Trophoblast cell (in vitro differentiated cells and primary cell): Measurements from ENCODE around the gene MED12L.

Source experiments
- DNase-seq, 2 donors: peaks; one replicate each; pipeline ENCODE4 v3.0.0-alpha.2; 2016
- H2AFZ ChIP-seq: 2 replicates; pipeline ENCODE4 v1.6.1; 2013; ENCODE audit warnings: low read length, moderate library complexity, mild to moderate bottlenecking; ENCODE audit not compliant: insufficient read depth, poor library complexity
- H2AK5ac ChIP-seq: 2 replicates; pipeline ENCODE4 v1.6.1; 2013; ENCODE audit warnings: mild to moderate bottlenecking, low read length
- H2BK120ac ChIP-seq: 2 replicates; pipeline ENCODE4 v1.6.1; 2013; ENCODE audit warnings: low read length, mild to moderate bottlenecking, moderate library complexity; ENCODE audit not compliant: insufficient read depth, poor library complexity
- H2BK12ac ChIP-seq: 2 replicates; pipeline ENCODE4 v1.6.1; 2013; ENCODE audit warnings: mild to moderate bottlenecking, low read length, moderate library complexity
- H2BK5ac ChIP-seq: 2 replicates; pipeline ENCODE4 v1.6.1; 2013; ENCODE audit warnings: low read length, low read depth, moderate library complexity, mild to moderate bottlenecking; ENCODE audit not compliant: poor library complexity
- H3K14ac ChIP-seq: 2 replicates; pipeline ENCODE4 v1.6.1; 2013; ENCODE audit warnings: mild to moderate bottlenecking, low read length
- H3K18ac ChIP-seq: 2 replicates; pipeline ENCODE4 v1.6.1; 2013; ENCODE audit warnings: mild to moderate bottlenecking, low read length
- H3K23ac ChIP-seq: 2 replicates; pipeline ENCODE4 v1.6.1; 2013; ENCODE audit warnings: low read length
- H3K27ac ChIP-seq: 2 replicates; pipeline ENCODE4 v1.5.1; 2013; ENCODE audit warnings: low read depth, mild to moderate bottlenecking, inconsistent platforms, low read length, moderate library complexity
- H3K27me3 ChIP-seq: 2 replicates; pipeline ENCODE4 v1.6.1; 2013; ENCODE audit warnings: inconsistent platforms, mild to moderate bottlenecking, low read length, moderate library complexity; ENCODE audit not compliant: insufficient read depth
- H3K36me3 ChIP-seq, 2 experiments: 1 replicate in 1 of 2; 2 replicates in 1 of 2; pipeline ENCODE4 v1.6.1; 2013; ENCODE audit warnings: low read length in 2 of 2, mild to moderate bottlenecking in 2 of 2, moderate library complexity in 1 of 2; ENCODE audit not compliant: insufficient read depth in 2 of 2, control insufficient read depth in 1 of 2
- H3K4ac ChIP-seq: 2 replicates; pipeline ENCODE4 v1.6.1; 2013; ENCODE audit warnings: low read depth, mild to moderate bottlenecking, low read length, moderate library complexity
- H3K4me1 ChIP-seq, 2 experiments: 1 replicate in 1 of 2; 2 replicates in 1 of 2; pipeline ENCODE4 v1.6.1; 2013; ENCODE audit warnings: low read length in 2 of 2, mild to moderate bottlenecking in 2 of 2, moderate library complexity in 1 of 2; ENCODE audit not compliant: insufficient read depth in 2 of 2, control insufficient read depth in 1 of 2
- H3K4me2 ChIP-seq: 2 replicates; pipeline ENCODE4 v1.6.1; 2013; ENCODE audit warnings: inconsistent platforms, mild to moderate bottlenecking, low read length, moderate library complexity
- H3K4me3 ChIP-seq: 2 replicates; pipeline ENCODE4 v1.5.1; 2013; ENCODE audit warnings: mild to moderate bottlenecking, low read depth, low read length, inconsistent platforms
- H3K79me1 ChIP-seq: one replicate; pipeline ENCODE4 v1.6.1; 2013; ENCODE audit warnings: low read length
- H3K79me2 ChIP-seq: 2 replicates; pipeline ENCODE4 v1.6.1; 2013; ENCODE audit warnings: low read length, mild to moderate bottlenecking; ENCODE audit not compliant: control insufficient read depth, insufficient read depth, poor library complexity
- H3K9ac ChIP-seq: 2 replicates; pipeline ENCODE4 v1.6.1; 2013; ENCODE audit warnings: mild to moderate bottlenecking, low read length
- H3K9me3 ChIP-seq: 2 replicates; pipeline ENCODE4 v1.6.1; 2013; ENCODE audit warnings: low read depth, mild to moderate bottlenecking, control low read depth, inconsistent platforms, low read length; ENCODE audit not compliant: insufficient read depth
- H4K12ac ChIP-seq: 2 replicates; pipeline ENCODE4 v1.6.1; 2013; ENCODE audit warnings: low read depth, mild to moderate bottlenecking, low read length, moderate library complexity
- H4K8ac ChIP-seq: 2 replicates; pipeline ENCODE4 v1.6.1; 2013; ENCODE audit warnings: low read depth, mild to moderate bottlenecking, low read length, moderate library complexity
- H4K91ac ChIP-seq: one replicate; pipeline ENCODE4 v1.6.1; 2013; ENCODE audit warnings: low read depth, mild to moderate bottlenecking, low read length, moderate library complexity
- WGBS: extraction: QIAGEN DNeasy Blood & Tissue Kit; methylation state at CpG from one replicate; pipeline ENCODE4 v1.1.7; 2013; ENCODE audit warnings: missing lambda C conversion rate; ENCODE audit not compliant: insufficient read length, insufficient coverage; ENCODE audit errors: extremely low coverage; 5-methylcytosine and 5-hydroxymethylcytosine counted together

The MED12L gene

DNA sequence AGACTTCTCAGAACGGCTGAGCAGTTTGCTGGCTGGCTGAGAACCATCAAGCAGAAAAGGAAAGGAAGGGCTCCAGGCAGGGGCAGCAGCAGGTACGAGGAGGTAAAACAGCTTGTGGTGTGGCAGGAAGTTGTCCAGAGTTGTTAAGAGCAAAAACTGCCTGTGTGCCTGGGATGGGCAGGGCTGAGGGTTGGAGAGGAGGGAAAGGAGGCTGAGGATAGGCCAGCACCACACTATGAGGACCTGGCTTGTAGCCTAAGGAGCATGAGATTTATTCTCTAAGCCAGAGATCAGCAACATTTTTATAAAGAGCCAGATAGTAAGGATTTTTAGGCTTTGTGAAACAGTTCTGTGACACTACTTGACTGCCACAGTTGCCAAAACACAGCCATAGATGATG lies 367.4 kb downstream of the MED12L start:
- no peak overlapping the region for H3K4ac ChIP-seq
- no peak overlapping the region for H3K18ac ChIP-seq
- H3K9ac ChIP-seq, result no peak overlapping the region
- no CpG with 5 or more reads among the region's 2 CpGs for WGBS
- no peak overlapping the region for H2BK120ac ChIP-seq
- no peak overlapping the region for H3K4me2 ChIP-seq
- no peak overlapping the region for H2BK5ac ChIP-seq
- no peak overlapping the region for H4K12ac ChIP-seq
- H3K23ac ChIP-seq, result peak overlapping the region; percentile 93
- no peak overlapping the region for H3K4me3 ChIP-seq
- H3K9me3 ChIP-seq, result no peaks in the 10 kb centered on the region
- H3K36me3 ChIP-seq, result no peaks in the 10 kb centered on the region
- H3K4me1 ChIP-seq, result no peaks in the 10 kb centered on the region
- H4K91ac ChIP-seq, result no peak overlapping the region
- no peaks in the 10 kb centered on the region for H3K79me2 ChIP-seq
- H4K8ac ChIP-seq, result no peak overlapping the region
- H3K27ac ChIP-seq, result no peak overlapping the region
- no peak overlapping the region for H2AK5ac ChIP-seq
- H3K27me3 ChIP-seq, result no peaks in the 10 kb centered on the region
- no peaks in the 10 kb centered on the region for H3K79me1 ChIP-seq
- H2AFZ ChIP-seq, result no peak overlapping the region
- no peak overlapping the region for H2BK12ac ChIP-seq
- no peak for DNase-seq
- H3K14ac ChIP-seq, result no peak overlapping the region

- Histone ChIP-seq H2BK120ac (no peak overlapping the region), H4K12ac (no peak overlapping the region), H3K14ac (no peak overlapping the region), H4K91ac (no peak overlapping the region), H2AFZ (no peak overlapping the region), H3K36me3 (no peaks in the 10 kb centered on the region), H3K9ac (no peak overlapping the region), H3K79me1 (no peaks in the 10 kb centered on the region), H3K9me3 (no peaks in the 10 kb centered on the region), H3K27ac (no peak overlapping the region), H2AK5ac (no peak overlapping the region), H2BK12ac (no peak overlapping the region), H3K4me1 (peaks cover 0 to 2% of the 10 kb centered on the region in 2 experiments), H3K4ac (no peak overlapping the region), H4K8ac (no peak overlapping the region), H3K4me3 (no peak overlapping the region), H2BK5ac (no peak overlapping the region), H3K4me2 (no peak overlapping the region), H3K18ac (no peak overlapping the region), H3K23ac (no peak overlapping the region), H3K79me2 (peaks cover 1% of the 10 kb centered on the region), H3K27me3 (no peaks in the 10 kb centered on the region)
- WGBS, result no CpG with 5 or more reads among the region's 3 CpGs
- no peak for DNase-seq
These were observed 370.6 kb downstream of the MED12L start for GRCh38 chr3:151456065-151456464.

GRCh38 chr3:151459358-151459757 lies 373.9 kb downstream of the MED12L start:
- no peak overlapping the region for H2BK12ac ChIP-seq
- H3K4ac ChIP-seq, result no peak overlapping the region
- H2AFZ ChIP-seq, result no peak overlapping the region
- H3K79me1 ChIP-seq, result no peaks in the 10 kb centered on the region
- no peak overlapping the region for H4K8ac ChIP-seq
- no peak overlapping the region for H3K27ac ChIP-seq
- no peak overlapping the region for H4K12ac ChIP-seq
- no peak overlapping the region for H2BK120ac ChIP-seq
- H3K4me2 ChIP-seq, result no peak overlapping the region
- WGBS, result no CpG with 5 or more reads among the region's 3 CpGs
- no peak overlapping the region for H3K18ac ChIP-seq
- no peak overlapping the region for H4K91ac ChIP-seq
- no peaks in the 10 kb centered on the region for H3K36me3 ChIP-seq
- H3K4me1 ChIP-seq, result peaks cover 0 to 2% of the 10 kb centered on the region in 2 experiments
- no peak for DNase-seq
- no peak overlapping the region for H2AK5ac ChIP-seq
- no peak overlapping the region for H2BK5ac ChIP-seq
- H3K14ac ChIP-seq, result no peak overlapping the region
- peaks cover 1% of the 10 kb centered on the region for H3K79me2 ChIP-seq
- no peak overlapping the region for H3K23ac ChIP-seq
- no peak overlapping the region for H3K4me3 ChIP-seq
- H3K9ac ChIP-seq, result no peak overlapping the region
- no peaks in the 10 kb centered on the region for H3K9me3 ChIP-seq
- H3K27me3 ChIP-seq, result no peaks in the 10 kb centered on the region

DNA sequence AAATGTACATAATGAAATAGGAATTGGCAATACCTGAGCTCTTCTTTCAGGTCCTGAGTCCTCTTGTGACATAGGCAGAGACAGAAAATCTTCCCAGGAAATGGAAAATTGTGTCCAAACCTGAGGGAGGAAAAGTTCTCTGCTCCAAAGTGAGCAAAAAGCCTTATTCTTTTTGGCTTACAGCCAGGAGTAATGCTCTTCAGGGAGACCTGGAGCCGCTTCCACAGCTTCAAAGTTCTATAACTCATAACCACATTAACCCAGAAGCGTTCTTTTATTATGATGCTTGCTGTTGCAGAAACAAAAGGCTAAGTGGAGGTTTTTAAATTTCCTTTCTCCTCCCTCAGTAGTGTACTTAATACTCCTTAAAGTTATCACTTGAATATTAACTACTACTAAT lies 374.8 kb downstream of the MED12L start:
- H3K9me3 ChIP-seq, result no peaks in the 10 kb centered on the region
- no peak overlapping the region for H3K14ac ChIP-seq
- no peak overlapping the region for H3K27ac ChIP-seq
- H3K18ac ChIP-seq, result no peak overlapping the region
- H4K91ac ChIP-seq, result no peak overlapping the region
- H4K8ac ChIP-seq, result no peak overlapping the region
- no peak overlapping the region for H3K4me2 ChIP-seq
- H3K23ac ChIP-seq, result no peak overlapping the region
- no peaks in the 10 kb centered on the region for H3K79me1 ChIP-seq
- H2BK5ac ChIP-seq, result no peak overlapping the region
- no peak overlapping the region for H2AFZ ChIP-seq
- no peak overlapping the region for H3K4me3 ChIP-seq
- peaks cover 0 to 2% of the 10 kb centered on the region in 2 experiments for H3K4me1 ChIP-seq
- no CpG with 5 or more reads among the region's 2 CpGs for WGBS
- H3K9ac ChIP-seq, result no peak overlapping the region
- H3K27me3 ChIP-seq, result no peaks in the 10 kb centered on the region
- no peak overlapping the region for H2AK5ac ChIP-seq
- H2BK120ac ChIP-seq, result no peak overlapping the region
- no peak overlapping the region for H3K4ac ChIP-seq
- H3K79me2 ChIP-seq, result peaks cover 1% of the 10 kb centered on the region
- H4K12ac ChIP-seq, result no peak overlapping the region
- no peak for DNase-seq
- no peaks in the 10 kb centered on the region for H3K36me3 ChIP-seq
- H2BK12ac ChIP-seq, result no peak overlapping the region
